H1 (cell line): ENCODE measurements around the gene PXMP4. TPM values are rescaled to one million over a fixed set of nuclear protein-coding genes. Genes with fewer than 3 reads are reported as not detected.

ENCODE experiments used
- BRCA1 ChIP-seq: IDR thresholded peaks from 2 replicates; pipeline ENCODE4 v1.6.1; 2012; ENCODE audit warnings: low read depth, low read length, improper control_type of control experiment
- CHD7 ChIP-seq: fragments of 300-600 bp; sonication (generic); IDR thresholded peaks from 2 replicates; pipeline ENCODE4 v1.7.1; 2012; ENCODE audit warnings: low read length, moderate library complexity, mild to moderate bottlenecking, inconsistent platforms; ENCODE audit not compliant: insufficient replicate concordance
- POU5F1 ChIP-seq: IDR thresholded peaks from 2 replicates; pipeline ENCODE4 v1.6.1; 2011; ENCODE audit warnings: low read depth, mild to moderate bottlenecking, low read length, moderate library complexity
- TAF1 ChIP-seq: IDR thresholded peaks from 2 replicates; pipeline ENCODE4 v1.6.1; 2011; ENCODE audit warnings: mild to moderate bottlenecking, low read depth, low read length
- polyA plus RNA-seq, 7 experiments: library from polyadenylated mRNA; depleted of rRNA in 3 of 7; stranded (reverse) in 5 of 7; unstranded in 2 of 7; fragments of >200 nt in 5 of 7; fragments of 200-250 nt in 2 of 7; gene quantifications; 1 replicate in 5 of 7; 2 replicates in 1 of 7; 4 replicates in 1 of 7; pipeline versions ENCODE4 v1.2.1 to v1.2.3, GENCODE V29; 2011 to 2013; ENCODE audit warnings: missing spikeins in 2 of 7, mixed read lengths in 2 of 7
- total RNA-seq: library from RNA; stranded (reverse); fragmentation: NEBNext Ultra II Directional; extraction: Animal tissue kit (Norgen Biotek cat#: 25700); gene quantifications from 2 replicates; pipeline ENCODE4 v1.2.1, GENCODE V29; 2021

The PXMP4 gene
- total and polyA plus RNA-seq, 2 of the 8 experiments (the other 6 are each of a cell fraction or from before 2014, with no cell fraction given) = 3.3 to 3.4 TPM

DNA sequence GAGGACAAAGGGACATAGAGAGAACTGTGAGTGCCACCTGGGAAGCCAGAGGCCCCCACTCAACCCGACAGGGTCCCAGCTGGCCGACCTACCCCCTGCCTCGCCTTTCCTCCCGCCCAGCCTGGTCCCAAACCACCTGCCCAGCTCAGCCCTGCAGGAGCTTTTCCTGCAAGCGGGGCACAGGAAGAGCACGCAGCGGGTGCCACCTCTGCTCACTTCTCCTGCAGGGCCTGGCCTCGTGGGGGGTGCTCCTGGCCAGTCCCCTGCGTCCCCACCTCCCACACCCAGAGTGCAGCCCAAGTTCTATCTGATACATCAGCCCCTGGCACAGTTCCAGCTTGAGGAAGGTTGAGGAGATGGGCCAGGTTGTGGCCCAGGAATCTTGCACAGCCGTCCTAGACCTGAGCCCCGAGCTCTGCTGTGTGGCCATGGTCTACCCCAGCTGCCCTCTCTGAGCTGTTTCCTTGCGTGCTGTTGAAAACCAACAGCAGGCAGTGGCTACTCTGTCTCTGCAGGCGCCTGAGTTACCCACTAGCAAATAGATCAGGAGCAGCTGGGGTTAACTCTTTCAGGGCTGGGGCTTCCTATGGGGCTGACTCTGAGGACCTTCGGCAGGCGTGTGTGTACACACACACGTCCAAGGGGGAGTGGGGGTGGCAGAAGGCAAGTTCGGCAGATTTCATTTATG is 47.5 kb downstream of the PXMP4 start (continued):
- TF ChIP-seq CHD7 = no peak
- no peak for TF ChIP-seq BRCA1
- no peak for TF ChIP-seq POU5F1
- TF ChIP-seq TAF1 = no peak
- TF ChIP-seq, all 59 proteins: peak for 0
